Measurements from ENCODE around the gene NLRP3. TPM values are rescaled to one million over a fixed set of nuclear protein-coding genes. Genes with fewer than 3 reads are reported as not detected.

NLRP3 gene
- total RNA-seq, 1 experiment from 2014 or later, result 0.33 TPM

DNA sequence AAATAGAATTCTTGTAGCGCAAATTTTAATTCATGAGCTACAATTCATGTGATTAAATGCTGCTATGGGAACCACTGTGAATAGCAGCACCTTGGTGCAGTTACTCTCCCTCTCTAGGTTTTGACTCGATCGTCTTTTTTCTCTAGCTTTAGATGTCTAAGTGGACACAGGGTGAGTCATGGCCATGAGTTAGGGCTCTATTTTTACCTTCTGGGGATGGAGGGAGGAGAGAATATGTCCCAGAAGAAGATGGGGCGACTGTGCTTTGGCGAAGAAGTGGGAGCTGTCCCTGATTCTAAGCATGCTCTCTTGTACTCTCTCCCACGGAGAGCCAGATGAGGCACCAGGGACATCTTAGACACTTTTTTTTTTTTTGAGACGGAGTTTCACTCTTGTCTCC, 43.5 kb downstream of the NLRP3 start:
- no peaks in the 10 kb centered on the region; the same call in 1 of the 2 replicates for H3K27me3 ChIP-seq (ENCODE audit: control insufficient read depth, insufficient read depth, low read length)
- ATAC-seq (no peak), DNase-seq (ENCODE audit: low read depth, low spot score) (no peak)
- no peak overlapping the region for H3K4me3 ChIP-seq (ENCODE audit: low read depth in 2 of 2, low read length in 2 of 2)
- H3K9me3 ChIP-seq (ENCODE audit: control insufficient read depth, insufficient read depth, low read depth, low read length), result no peaks in the 10 kb centered on the region
- in situ Hi-C loops (cut with HindIII; ENCODE audit: low pct_unique_long_range_greater_than_20kb, low sequenced_read_pairs) (no loop called here), intact Hi-C loops (cut with micrococcal nuclease; ENCODE audit: unreplicated experiment) (no loop called here)
- TF ChIP-seq SIN3A (IDR thresholded peaks at IDR 0.05; ENCODE audit: borderline replicate concordance, insufficient read depth, low read depth, low read length) (no peak), POLR2AphosphoS5 (IDR thresholded peaks at IDR 0.05; ENCODE audit: low read depth, low read length) (no peak), TCF7L2 (IDR thresholded peaks at IDR 0.05; ENCODE audit: low read depth, low read length) (no peak), CTCF (IDR thresholded peaks at IDR 0.05) (no peak)
- TF ChIP-seq, protein P1, sequence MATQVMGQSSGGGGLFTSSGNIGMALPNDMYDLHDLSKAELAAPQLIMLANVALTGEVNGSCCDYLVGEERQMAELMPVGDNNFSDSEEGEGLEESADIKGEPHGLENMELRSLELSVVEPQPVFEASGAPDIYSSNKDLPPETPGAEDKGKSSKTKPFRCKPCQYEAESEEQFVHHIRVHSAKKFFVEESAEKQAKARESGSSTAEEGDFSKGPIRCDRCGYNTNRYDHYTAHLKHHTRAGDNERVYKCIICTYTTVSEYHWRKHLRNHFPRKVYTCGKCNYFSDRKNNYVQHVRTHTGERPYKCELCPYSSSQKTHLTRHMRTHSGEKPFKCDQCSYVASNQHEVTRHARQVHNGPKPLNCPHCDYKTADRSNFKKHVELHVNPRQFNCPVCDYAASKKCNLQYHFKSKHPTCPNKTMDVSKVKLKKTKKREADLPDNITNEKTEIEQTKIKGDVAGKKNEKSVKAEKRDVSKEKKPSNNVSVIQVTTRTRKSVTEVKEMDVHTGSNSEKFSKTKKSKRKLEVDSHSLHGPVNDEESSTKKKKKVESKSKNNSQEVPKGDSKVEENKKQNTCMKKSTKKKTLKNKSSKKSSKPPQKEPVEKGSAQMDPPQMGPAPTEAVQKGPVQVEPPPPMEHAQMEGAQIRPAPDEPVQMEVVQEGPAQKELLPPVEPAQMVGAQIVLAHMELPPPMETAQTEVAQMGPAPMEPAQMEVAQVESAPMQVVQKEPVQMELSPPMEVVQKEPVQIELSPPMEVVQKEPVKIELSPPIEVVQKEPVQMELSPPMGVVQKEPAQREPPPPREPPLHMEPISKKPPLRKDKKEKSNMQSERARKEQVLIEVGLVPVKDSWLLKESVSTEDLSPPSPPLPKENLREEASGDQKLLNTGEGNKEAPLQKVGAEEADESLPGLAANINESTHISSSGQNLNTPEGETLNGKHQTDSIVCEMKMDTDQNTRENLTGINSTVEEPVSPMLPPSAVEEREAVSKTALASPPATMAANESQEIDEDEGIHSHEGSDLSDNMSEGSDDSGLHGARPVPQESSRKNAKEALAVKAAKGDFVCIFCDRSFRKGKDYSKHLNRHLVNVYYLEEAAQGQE (IDR thresholded peaks at IDR 0.05; ENCODE audit: insufficient read depth in 1 of 2, low read depth in 2 of 2, low read length in 1 of 2), result no peak
- ChIA-PET CTCF (no interaction called here), POLR2A (no interaction called here)
- no peak overlapping the region for H3K27ac ChIP-seq (ENCODE audit: low read length)
- H3K4me1 ChIP-seq (ENCODE audit: control insufficient read depth, insufficient read depth, low read length), result no peaks in the 10 kb centered on the region
- BruUV-seq (replicated peaks), result no TSS peak
- H3K36me3 ChIP-seq (ENCODE audit: control insufficient read depth, insufficient read depth, low read length), result no peaks in the 10 kb centered on the region

DNA sequence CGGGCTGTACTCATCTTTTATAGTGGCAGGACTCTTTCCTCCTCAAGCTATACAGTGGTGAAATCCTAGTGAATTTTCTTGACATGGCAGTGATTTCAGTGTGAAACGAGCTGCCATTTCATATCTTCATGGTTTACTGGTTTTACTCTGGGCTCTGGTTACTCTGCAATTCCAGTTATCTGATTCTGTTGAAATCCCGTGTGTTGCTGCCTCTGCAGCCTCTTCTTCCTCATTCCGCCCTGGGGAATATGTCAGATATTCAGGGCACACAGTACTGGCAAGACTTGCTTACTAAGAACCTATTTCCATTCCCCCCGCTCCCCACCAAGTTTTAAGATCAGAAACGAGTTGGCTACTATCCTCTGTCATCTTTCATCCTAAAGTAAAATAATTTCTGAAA, 49.8 kb downstream of the NLRP3 start:
- no TSS peak for BruUV-seq (replicated peaks)
- no peak for TF ChIP-seq TCF7L2 (IDR thresholded peaks at IDR 0.05; ENCODE audit: low read depth, low read length)
- TF ChIP-seq SIN3A (IDR thresholded peaks at IDR 0.05; ENCODE audit: borderline replicate concordance, insufficient read depth, low read depth, low read length), result no peak
- no peak for TF ChIP-seq POLR2AphosphoS5 (IDR thresholded peaks at IDR 0.05; ENCODE audit: low read depth, low read length)
- TF ChIP-seq, protein P1 (IDR thresholded peaks at IDR 0.05; ENCODE audit: insufficient read depth in 1 of 2, low read depth in 2 of 2, low read length in 1 of 2), result no peak
- TF ChIP-seq CTCF (IDR thresholded peaks at IDR 0.05), result no peak
- Histone ChIP-seq H3K4me1 (ENCODE audit: control insufficient read depth, insufficient read depth, low read length) (no peaks in the 10 kb centered on the region), H3K27me3 (ENCODE audit: control insufficient read depth, insufficient read depth, low read length) (no peaks in the 10 kb centered on the region), H3K4me3 (ENCODE audit: low read depth in 2 of 2, low read length in 2 of 2) (no peak overlapping the region), H3K36me3 (ENCODE audit: control insufficient read depth, insufficient read depth, low read length) (no peaks in the 10 kb centered on the region), H3K9me3 (ENCODE audit: control insufficient read depth, insufficient read depth, low read depth, low read length) (no peaks in the 10 kb centered on the region), H3K27ac (ENCODE audit: low read length) (no peak overlapping the region)
- ATAC-seq (no peak), DNase-seq (ENCODE audit: low read depth, low spot score) (no peak)
- in situ Hi-C loops (cut with HindIII; ENCODE audit: low pct_unique_long_range_greater_than_20kb, low sequenced_read_pairs) (no loop called here), intact Hi-C loops (cut with micrococcal nuclease; ENCODE audit: unreplicated experiment) (no loop called here)
- ChIA-PET CTCF (no interaction called here), POLR2A (no interaction called here)
